PC-9 (cell line): ENCODE measurements around the gene SCRN2.

Source experiments
- CTCF ChIP-seq: fragments of 200-600 bp; sonication (generic); conservative IDR thresholded peaks from 2 replicates; pipeline ENCODE4 v1.6.1; 2017; ENCODE audit warnings: mixed run types, antibody characterized with exemption, mild to moderate bottlenecking, moderate library complexity
- EZH2 ChIP-seq: fragments of 200-600 bp; sonication (generic); IDR thresholded peaks from 2 replicates; pipeline ENCODE4 v1.8.0; 2017; ENCODE audit warnings: antibody characterized with exemption, low read depth

- TF ChIP-seq CTCF, result peak; percentile 64; the same call in 1 of the 2 replicates
- TF ChIP-seq EZH2, result no peak
These were observed 4.0 kb upstream of the SCRN2 start for GRCh38 chr17:47844814-47845715.
